Heart left ventricle (tissue), 16 donors: Measurements from ENCODE around the gene GCLC. TPM values are rescaled to one million over a fixed set of nuclear protein-coding genes. Genes with fewer than 3 reads are reported as not detected.

ENCODE experiments used
- ATAC-seq, 4 donors: fragments of 200-7000 bp; cut with Tn5 transposase; one replicate each; pipeline ENCODE4 v1.9.1; 2020 to 2022; ENCODE audit warnings: moderate library complexity in 4 of 4, mild to moderate bottlenecking in 3 of 4, moderate number of reproducible peaks in 1 of 4
- DNase-seq, 5 donors: peaks; one replicate each; pipeline ENCODE4 v3.0.0-alpha.2; 2020
- H3K27ac ChIP-seq, 12 donors: fragments of 200-600 bp; sonication (generic) in 4 of 12; one replicate each; pipeline versions ENCODE4 v1.5.0 to v1.8.0; 2016 to 2022; ENCODE audit warnings: mild to moderate bottlenecking in 2 of 12
- H3K27me3 ChIP-seq, 9 donors: fragments of 200-600 bp; sonication (generic) in 2 of 9; one replicate each; pipeline versions ENCODE4 v1.5.1 to v1.8.0; 2016 to 2022; ENCODE audit warnings: mild to moderate bottlenecking in 3 of 9
- H3K36me3 ChIP-seq, 9 donors: fragments of 200-600 bp; sonication (generic) in 2 of 9; one replicate each; pipeline versions ENCODE4 v1.5.0 to v1.8.0; 2018 to 2022; ENCODE audit warnings: mild to moderate bottlenecking in 2 of 9
- H3K4me1 ChIP-seq, 12 donors: fragments of 200-600 bp; sonication (generic) in 4 of 12; one replicate each; pipeline versions ENCODE4 v1.5.0 to v1.8.0; 2016 to 2022; ENCODE audit warnings: mild to moderate bottlenecking in 3 of 12
- H3K4me3 ChIP-seq, 12 donors: fragments of 200-600 bp; sonication (generic) in 4 of 12; one replicate each; pipeline versions ENCODE4 v1.5.0 to v1.8.0; 2017 to 2022; ENCODE audit warnings: mild to moderate bottlenecking in 9 of 12, moderate library complexity in 4 of 12
- H3K9me3 ChIP-seq, 12 donors: fragments of 200-600 bp; sonication (generic) in 4 of 12; one replicate each; pipeline versions ENCODE4 v1.5.0 to v1.8.0; 2016 to 2022; ENCODE audit warnings: mild to moderate bottlenecking in 1 of 12
- CTCF ChIP-seq, 12 donors: fragments of 200-600 bp; sonication (generic) in 4 of 12; IDR thresholded peaks; one replicate each; pipeline versions ENCODE4 v1.5.0 to v1.8.0; 2018 to 2022; ENCODE audit warnings: antibody characterized with exemption in 12 of 12, mild to moderate bottlenecking in 5 of 12
- POLR2A ChIP-seq, 2 donors: fragments of 450-650 bp; IDR thresholded peaks; one replicate each; pipeline ENCODE4 v1.6.1; 2017; ENCODE audit warnings: antibody characterized with exemption in 2 of 2, mild to moderate bottlenecking in 2 of 2, moderate library complexity in 2 of 2
- WGBS, 4 donors: extraction: QIAGEN DNeasy Blood & Tissue Kit in 2 of 4; methylation state at CpG; one replicate each; pipeline versions ENCODE4 v1.1.5 to v1.1.7; 2013 to 2018; 5-methylcytosine and 5-hydroxymethylcytosine counted together
- intact Hi-C, 10 donors: fragments of 100-400 bp; cut with DNase I; formaldehyde crosslinking; loops; one replicate each; pipeline versions ENCODE4 v1.11.1 to v1.14.2; 2022
- polyA plus RNA-seq, 2 donors: library from polyadenylated mRNA; stranded (reverse); fragments of 200-250 nt; gene quantifications; one replicate each; pipeline ENCODE4 v1.2.3, GENCODE V29; 2013
- total RNA-seq, 9 donors: library from RNA; depleted of rRNA in 2 of 9; stranded (reverse); fragments of >200 nt in 2 of 9; fragmentation: NEBNext Ultra II Directional in 3 of 9; extraction: Animal tissue kit (Norgen Biotek cat#: 25700) in 3 of 9; gene quantifications; one replicate each; pipeline versions ENCODE4 v1.1.0 to v1.2.4, GENCODE V29; 2016 to 2023
- donor health status: ischemic (EF 13 %, LVEDD 7.1; RV severe dilation, severe dysfunction).
- donor health status: healthy with polysubstance abuse.
- donor health status: DM: no; HTN: yes; CAD: no.
- donor health status: DM: no; HTN: no; CAD: no.
- donor health status: ischemic (EF 25% LVEDD 6.9; RV normal size, moderate dysfunction).
- donor health status: ischemic (EF 25% LVEDD 5.7; RV mildly dilated, moderate dysfunction).
- donor health status: healthy.
- donor health status: DM: yes; HTN: yes; CAD: no.
- donor health status: ischemic (EF 35%, LVEDD 5.7; RV mildly dilated, moderate dysfunction).
- donor health status: nonischemic (EF 11% LVEDD 7.7; RV severe dilation, severe dysfunction).
- donor health status: DM: yes; HTN: yes; CAD: no.
- donor health status: PGD.
- donor health status: ischemic (EF 29% LVEDD 5.4; RV normal size, mild dysfunction).
- donor health status: nonischemic (EF 23%, LVEDD 6.1; RV moderate dilation, normal function).

GCLC gene
- total and polyA plus RNA-seq, 11 donors: 8.1 to 42.9 (median 29.3) TPM

DNA sequence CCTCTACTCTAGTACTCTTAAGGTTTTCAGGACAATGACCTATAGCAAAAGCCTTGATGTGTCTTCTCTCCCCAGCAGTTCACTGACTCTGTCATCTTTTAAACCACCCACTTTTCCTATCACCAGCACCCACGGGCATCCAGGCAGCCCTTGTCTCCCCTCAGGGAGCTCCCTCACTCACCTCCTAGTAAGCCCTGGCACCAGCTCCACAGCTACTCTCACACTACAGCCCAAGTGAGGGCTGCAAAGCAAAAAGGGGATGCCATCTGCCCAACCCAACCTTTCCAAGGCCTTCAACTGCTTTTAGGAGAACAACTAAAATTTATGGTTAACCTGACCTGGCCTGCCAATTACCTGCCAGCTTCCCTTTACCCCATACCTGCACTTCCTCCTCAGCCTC, 26.0 kb downstream of the GCLC start:
- no peak for DNase-seq
- Histone ChIP-seq H3K27ac (no peak overlapping the region), H3K4me1 (peaks cover 0 to 28% (median 8%) of the 10 kb centered on the region in 12 donors), H3K36me3 (peaks cover 0 to 59% (median 45%) of the 10 kb centered on the region in 9 donors), H3K9me3 (no peaks in the 10 kb centered on the region), H3K4me3 (no peak overlapping the region), H3K27me3 (no peaks in the 10 kb centered on the region)
- no peak for ATAC-seq
- TF ChIP-seq CTCF (IDR thresholded peaks at IDR 0.05) (no peak), POLR2A (IDR thresholded peaks at IDR 0.05) (no peak)
- 44 to 71% (median 52%) methylated on average over 1 of the region's 1 CpG for WGBS, 4 donors
- intact Hi-C loops: no loop called here

GRCh38 chr6:53517021-53517420, 27.9 kb downstream of the GCLC start:
- Histone ChIP-seq H3K36me3 (peaks cover 0 to 75% (median 61%) of the 10 kb centered on the region in 9 donors), H3K4me1 (peaks cover 0 to 14% (median 0%) of the 10 kb centered on the region in 12 donors), H3K9me3 (no peaks in the 10 kb centered on the region), H3K27me3 (no peaks in the 10 kb centered on the region), H3K27ac (peak overlapping the region in 1 of 12 donors; percentile 34), H3K4me3 (no peak overlapping the region)
- DNase-seq (no peak), ATAC-seq (no peak)
- intact Hi-C loops: no loop called here
- 61 to 70% (median 68%) methylated on average over 2 of the region's 2 CpGs for WGBS, 4 donors
- TF ChIP-seq CTCF (IDR thresholded peaks at IDR 0.05) (no peak), POLR2A (IDR thresholded peaks at IDR 0.05) (no peak)

DNA sequence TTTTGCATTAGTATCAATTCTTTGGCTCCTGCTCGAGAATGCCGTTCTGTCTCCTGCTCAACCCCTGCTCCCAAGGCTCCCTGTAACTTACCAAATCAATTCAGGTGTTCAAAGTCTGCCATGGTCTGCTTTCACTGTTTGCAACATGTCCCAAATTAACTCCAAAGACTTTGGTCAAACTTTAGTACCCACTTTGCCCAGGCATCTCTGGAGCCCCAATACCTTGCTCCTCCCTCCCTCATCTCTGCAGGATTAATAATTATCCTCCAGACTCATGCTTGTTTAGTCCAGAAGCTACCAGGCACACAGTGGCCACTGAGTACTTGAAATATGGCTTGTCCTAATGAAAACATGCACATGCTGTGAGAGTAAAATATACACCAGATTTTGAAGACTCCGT, 30.2 kb downstream of the GCLC start:
- WGBS, 4 donors: 82 to 97% (median 95%) methylated on average over 3 of the region's 3 CpGs
- DNase-seq (no peak), ATAC-seq (no peak)
- H3K4me1 ChIP-seq: peaks cover 0 to 4% (median 0%) of the 10 kb centered on the region in 12 donors
- TF ChIP-seq CTCF (IDR thresholded peaks at IDR 0.05): no peak
- no peak for TF ChIP-seq POLR2A (IDR thresholded peaks at IDR 0.05)
- H3K27ac ChIP-seq: peak overlapping the region in 1 of 12 donors; percentile 40
- no peaks in the 10 kb centered on the region for H3K9me3 ChIP-seq
- H3K27me3 ChIP-seq: no peaks in the 10 kb centered on the region
- H3K4me3 ChIP-seq: no peak overlapping the region
- intact Hi-C loops: no loop called here
- H3K36me3 ChIP-seq: peaks cover 0 to 85% (median 63%) of the 10 kb centered on the region in 9 donors

- Histone ChIP-seq H3K4me3 (no peak overlapping the region), H3K9me3 (no peaks in the 10 kb centered on the region), H3K27me3 (no peaks in the 10 kb centered on the region), H3K27ac (peak overlapping the region in 1 of 12 donors; percentile 40), H3K4me1 (no peaks in the 10 kb centered on the region), H3K36me3 (peaks cover 0 to 91% (median 71%) of the 10 kb centered on the region in 9 donors)
- intact Hi-C loops: no loop called here
- ATAC-seq (no peak), DNase-seq (no peak)
- WGBS, 4 donors: 88 to 96% (median 93%) methylated on average over 2 of the region's 2 CpGs
- no peak for TF ChIP-seq POLR2A (IDR thresholded peaks at IDR 0.05)
These were observed 31.4 kb downstream of the GCLC start for GRCh38 chr6:53513519-53513966.

GRCh38 chr6:53513056-53513455, 31.8 kb downstream of the GCLC start:
- Histone ChIP-seq H3K4me1 (no peaks in the 10 kb centered on the region), H3K4me3 (no peak overlapping the region), H3K27me3 (no peaks in the 10 kb centered on the region), H3K9me3 (no peaks in the 10 kb centered on the region), H3K27ac (peak overlapping the region in 1 of 12 donors; percentile 40), H3K36me3 (peaks cover 0 to 91% (median 76%) of the 10 kb centered on the region in 9 donors)
- WGBS, 4 donors: 94 to 98% (median 97%) methylated on average over 4 of the region's 4 CpGs
- ATAC-seq: no peak
- DNase-seq: no peak
- TF ChIP-seq CTCF (IDR thresholded peaks at IDR 0.05) (no peak), POLR2A (IDR thresholded peaks at IDR 0.05) (no peak)
- intact Hi-C loops: no loop called here
